ENCODE results near the gene ERG28. TPM values are rescaled to one million over a fixed set of nuclear protein-coding genes. Genes with fewer than 3 reads are reported as not detected.
A peak's percentile ranks its signal among the peaks of the same experiment; 100 is the strongest.

ERG28 gene
- total and polyA plus RNA-seq, 2 experiments from 2014 or later = 6.6 to 21.4 TPM

- no peaks in the 10 kb centered on the region for H3K36me3 ChIP-seq (ENCODE audit: low read depth)
- in situ Hi-C loops (cut with MboI) = no loop called here
These were observed 29.2 kb downstream of the ERG28 start for GRCh38 chr14:75631453-75631831.

GRCh38 chr14:75630695-75631452 lies 29.8 kb downstream of the ERG28 start:
- no peak overlapping the region for H3K9ac ChIP-seq
- no peak overlapping the region for H3K4me3 ChIP-seq
- no peaks in the 10 kb centered on the region for H4K20me1 ChIP-seq (ENCODE audit: insufficient read depth)
- H3K27me3 ChIP-seq (replicated peaks; ENCODE audit: insufficient read depth) = peaks cover 11% of the 10 kb centered on the region
- in situ Hi-C loops (cut with MboI) = no loop called here
- H3K9me3 ChIP-seq (ENCODE audit: low read depth) = no peaks in the 10 kb centered on the region
- 59 to 63% methylated on average over 6 of the region's 6 CpGs for WGBS, 2 experiments (ENCODE audit: low coverage in 1 of 2, low lambda C conversion rate in 2 of 2, missing lambda C conversion rate in 2 of 2)
- H3K9me2 ChIP-seq (ENCODE audit: insufficient read depth) = no peaks in the 10 kb centered on the region
- H3K4me1 ChIP-seq (ENCODE audit: insufficient read depth) = no peaks in the 10 kb centered on the region
- no peaks in the 10 kb centered on the region for H3F3A ChIP-seq (ENCODE audit: insufficient read depth)
- no peak overlapping the region for H3K4me2 ChIP-seq (ENCODE audit: unreplicated experiment)
- TF ChIP-seq EZH2 (IDR thresholded peaks at IDR 0.05; ENCODE audit: insufficient read depth, poor library complexity, severe bottlenecking) (no peak), EZH2phosphoT487 (IDR thresholded peaks at IDR 0.05; ENCODE audit: insufficient read depth, low read depth) (no peak)
- no peaks in the 10 kb centered on the region for H3K36me3 ChIP-seq (ENCODE audit: low read depth)
- H3K27ac ChIP-seq = no peak overlapping the region
- H3K79me2 ChIP-seq (ENCODE audit: insufficient read depth) = no peaks in the 10 kb centered on the region
- no peak overlapping the region for H2AFZ ChIP-seq
- DNase-seq = no peak

More at GRCh38 chr14:75631453-75631831, 29.2 kb downstream of the ERG28 start:
- Histone ChIP-seq H3K9ac (no peak overlapping the region), H3K4me3 (no peak overlapping the region), H3K27me3 (replicated peaks; ENCODE audit: insufficient read depth) (peaks cover 11% of the 10 kb centered on the region), H4K20me1 (ENCODE audit: insufficient read depth) (no peaks in the 10 kb centered on the region), H3K79me2 (ENCODE audit: insufficient read depth) (no peaks in the 10 kb centered on the region), H2AFZ (no peak overlapping the region), H3K9me3 (ENCODE audit: low read depth) (no peaks in the 10 kb centered on the region), H3K4me2 (ENCODE audit: unreplicated experiment) (no peak overlapping the region), H3K9me2 (ENCODE audit: insufficient read depth) (no peaks in the 10 kb centered on the region), H3F3A (ENCODE audit: insufficient read depth) (no peaks in the 10 kb centered on the region), H3K4me1 (ENCODE audit: insufficient read depth) (peaks cover 4% of the 10 kb centered on the region; the same call in 1 of the 2 replicates), H3K27ac (no peak overlapping the region)
- TF ChIP-seq EZH2phosphoT487 (IDR thresholded peaks at IDR 0.05; ENCODE audit: insufficient read depth, low read depth) (no peak), EZH2 (IDR thresholded peaks at IDR 0.05; ENCODE audit: insufficient read depth, poor library complexity, severe bottlenecking) (no peak)
- 27 to 28% methylated on average over 5 of the region's 5 CpGs for WGBS, 2 experiments (ENCODE audit: low coverage in 1 of 2, low lambda C conversion rate in 2 of 2, missing lambda C conversion rate in 2 of 2)
- peak; percentile 5 for DNase-seq

GRCh38 chr14:75628816-75629215 lies 31.9 kb downstream of the ERG28 start:
- no peak for TF ChIP-seq EZH2phosphoT487 (IDR thresholded peaks at IDR 0.05; ENCODE audit: insufficient read depth, low read depth)
- no peak for TF ChIP-seq EZH2 (IDR thresholded peaks at IDR 0.05; ENCODE audit: insufficient read depth, poor library complexity, severe bottlenecking)
- Histone ChIP-seq H3K4me2 (ENCODE audit: unreplicated experiment) (no peak overlapping the region), H3K4me1 (ENCODE audit: insufficient read depth) (no peaks in the 10 kb centered on the region), H4K20me1 (ENCODE audit: insufficient read depth) (no peaks in the 10 kb centered on the region), H3K27ac (no peak overlapping the region), H3K9ac (no peak overlapping the region), H3K79me2 (ENCODE audit: insufficient read depth) (no peaks in the 10 kb centered on the region), H3K9me2 (ENCODE audit: insufficient read depth) (no peaks in the 10 kb centered on the region), H3F3A (ENCODE audit: insufficient read depth) (no peaks in the 10 kb centered on the region), H3K36me3 (ENCODE audit: low read depth) (no peaks in the 10 kb centered on the region), H3K27me3 (replicated peaks; ENCODE audit: insufficient read depth) (peaks cover 11% of the 10 kb centered on the region), H3K4me3 (no peak overlapping the region), H3K9me3 (ENCODE audit: low read depth) (no peaks in the 10 kb centered on the region), H2AFZ (no peak overlapping the region)
- WGBS, 2 experiments (ENCODE audit: low coverage in 1 of 2, low lambda C conversion rate in 2 of 2, missing lambda C conversion rate in 2 of 2) = 60 to 63% methylated on average over 3 of the region's 3 CpGs
- DNase-seq = no peak
- in situ Hi-C loops (cut with MboI) = no loop called here

GRCh38 chr14:75627406-75627805 lies 33.3 kb downstream of the ERG28 start:
- Histone ChIP-seq H3K4me2 (ENCODE audit: unreplicated experiment) (no peak overlapping the region), H3K4me3 (no peak overlapping the region), H3K9me3 (ENCODE audit: low read depth) (no peaks in the 10 kb centered on the region), H2AFZ (no peak overlapping the region), H3K27me3 (replicated peaks; ENCODE audit: insufficient read depth) (peaks cover 5% of the 10 kb centered on the region; the same call in 1 of the 2 replicates), H3K4me1 (ENCODE audit: insufficient read depth) (no peaks in the 10 kb centered on the region), H3K27ac (no peak overlapping the region), H3F3A (ENCODE audit: insufficient read depth) (no peaks in the 10 kb centered on the region), H3K9me2 (ENCODE audit: insufficient read depth) (no peaks in the 10 kb centered on the region), H3K36me3 (ENCODE audit: low read depth) (no peaks in the 10 kb centered on the region), H3K9ac (no peak overlapping the region), H4K20me1 (ENCODE audit: insufficient read depth) (no peaks in the 10 kb centered on the region), H3K79me2 (ENCODE audit: insufficient read depth) (no peaks in the 10 kb centered on the region)
- no peak for DNase-seq
- in situ Hi-C loops (cut with MboI) = no loop called here
- TF ChIP-seq EZH2 (IDR thresholded peaks at IDR 0.05; ENCODE audit: insufficient read depth, poor library complexity, severe bottlenecking) (no peak), EZH2phosphoT487 (IDR thresholded peaks at IDR 0.05; ENCODE audit: insufficient read depth, low read depth) (no peak)
- WGBS, 2 experiments (ENCODE audit: low coverage in 1 of 2, low lambda C conversion rate in 2 of 2, missing lambda C conversion rate in 2 of 2) = 47 to 56% methylated on average over 4 of the region's 4 CpGs
